Activated naive CD4-positive, alpha-beta T cell treated with anti-CD3 and anti-CD28 coated beads, Interleukin-2, amount 50 U/mL, for 72 hours (primary cell): ENCODE data around the gene MTFMT. TPM values are rescaled to one million over a fixed set of nuclear protein-coding genes. Genes with fewer than 3 reads are reported as not detected.

Experiments used
- ATAC-seq, 2 donors: fragments of 150-1000 bp; cut with Tn5 transposase; 2 replicates each; pipeline ENCODE4 v1.10.0; 2021; ENCODE audit warnings: mild to moderate bottlenecking in 2 of 2, moderate library complexity in 2 of 2
- DNase-seq, 2 donors: peaks; one replicate each; pipeline ENCODE4 v3.0.0; 2021 to 2022; ENCODE audit warnings: low spot score in 2 of 2
- H3K27ac Mint-ChIP-seq, 2 donors: one replicate each; pipeline ENCODE4 v1.8.0; 2022; ENCODE audit warnings: mild to moderate bottlenecking in 2 of 2, mixed read lengths in 2 of 2
- H3K36me3 Mint-ChIP-seq, 2 donors: one replicate each; pipeline ENCODE4 v1.8.0; 2022; ENCODE audit warnings: mixed read lengths in 2 of 2
- H3K9me3 Mint-ChIP-seq, 2 donors: one replicate each; pipeline ENCODE4 v1.8.0; 2022; ENCODE audit warnings: mixed read lengths in 2 of 2
- total RNA-seq, 2 donors: library from RNA; stranded (reverse); gene quantifications; one replicate each; pipeline ENCODE4 v1.2.3, GENCODE V29; 2022

MTFMT gene
- total RNA-seq, 2 donors from 2014 or later = 15.7 to 17.3 TPM

DNA sequence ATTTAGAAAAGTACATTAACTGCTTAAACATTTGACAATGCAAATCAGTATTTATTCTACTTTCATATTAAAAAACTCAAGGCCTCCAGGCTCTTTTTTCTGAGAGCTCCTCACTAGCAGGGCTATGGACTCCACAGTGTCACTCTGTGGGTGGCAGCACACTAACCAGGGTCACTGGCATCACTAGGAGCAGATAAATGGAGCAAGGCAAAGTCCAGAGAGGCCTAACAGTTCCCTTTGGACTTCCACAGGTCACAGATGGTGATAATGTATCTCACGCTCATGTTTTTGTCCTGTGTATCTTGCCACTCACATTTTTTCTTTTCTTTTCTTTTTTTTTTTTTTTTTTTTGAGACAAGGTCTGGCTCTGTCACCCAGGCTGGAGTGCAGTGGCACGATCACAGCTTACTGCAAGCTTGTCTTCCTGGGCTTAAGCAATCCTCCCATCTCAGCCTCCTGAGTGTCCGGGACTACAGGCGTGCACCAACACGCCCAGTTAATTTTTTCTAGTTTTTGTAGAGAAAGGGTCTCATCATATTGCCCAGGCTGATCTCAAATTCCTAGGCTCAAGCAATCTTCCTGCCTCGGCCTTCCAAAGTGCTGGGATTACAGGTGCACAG lies 47.5 kb downstream of the MTFMT start:
- DNase-seq = no peak
- no peaks in the 10 kb centered on the region for H3K9me3 Mint-ChIP-seq
- H3K27ac Mint-ChIP-seq = peak overlapping the region in 1 of 2 donors; percentile 29
- ATAC-seq = no peak
- peaks cover 6% of the 10 kb centered on the region in 2 donors for H3K36me3 Mint-ChIP-seq

- no peak for ATAC-seq
- H3K27ac Mint-ChIP-seq = no peak overlapping the region
- DNase-seq = no peak
- no peaks in the 10 kb centered on the region for H3K9me3 Mint-ChIP-seq
- H3K36me3 Mint-ChIP-seq = peaks cover 0 to 6% of the 10 kb centered on the region in 2 donors
These were observed 50.2 kb downstream of the MTFMT start for GRCh38 chr15:64979252-64979710.

- ATAC-seq = peak in 1 of 2 donors; percentile 58
- H3K36me3 Mint-ChIP-seq = peaks cover 0 to 6% of the 10 kb centered on the region in 2 donors
These were observed 54.0 kb downstream of the MTFMT start for GRCh38 chr15:64975390-64975789.

DNA sequence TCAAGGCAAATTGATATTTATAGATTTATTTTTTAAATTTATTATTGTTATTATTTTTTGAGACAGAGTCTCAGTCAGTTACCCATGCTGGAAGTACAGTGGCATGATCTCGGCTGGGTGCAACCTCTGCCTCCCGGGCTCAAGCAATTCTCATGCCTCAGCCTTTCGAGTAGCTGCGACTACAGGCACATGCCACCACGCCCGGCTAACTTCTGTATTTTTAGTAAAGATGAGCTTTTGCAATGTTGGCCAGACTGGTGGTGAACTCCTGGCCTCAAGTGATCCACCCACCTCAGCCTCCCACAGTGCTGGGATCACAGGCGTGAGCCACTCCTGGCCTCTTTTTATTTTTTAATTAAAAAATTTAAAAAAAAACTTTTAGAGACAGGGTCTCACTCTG lies 58.7 kb downstream of the MTFMT start:
- no peaks in the 10 kb centered on the region for H3K36me3 Mint-ChIP-seq
- no peaks in the 10 kb centered on the region for H3K9me3 Mint-ChIP-seq
- H3K27ac Mint-ChIP-seq = no peak overlapping the region

More at GRCh38 chr15:64975390-64975789, 54.0 kb downstream of the MTFMT start:
- Mint-ChIP-seq H3K27ac (peak overlapping the region in 1 of 2 donors; percentile 30), H3K9me3 (no peaks in the 10 kb centered on the region)
- DNase-seq = no peak

GRCh38 chr15:64969401-64969800 lies 60.0 kb downstream of the MTFMT start:
- DNase-seq = no peak
- H3K9me3 Mint-ChIP-seq = no peaks in the 10 kb centered on the region
- peaks cover 1 to 10% of the 10 kb centered on the region in 2 donors for H3K36me3 Mint-ChIP-seq
- no peak for ATAC-seq
- H3K27ac Mint-ChIP-seq = no peak overlapping the region

More for the DNA sequence above, 58.7 kb downstream of the MTFMT start:
- no peak for DNase-seq
- ATAC-seq = no peak

GRCh38 chr15:64961013-64961412 lies 68.4 kb downstream of the MTFMT start:
- Mint-ChIP-seq H3K36me3 (peaks cover 17 to 25% of the 10 kb centered on the region in 2 donors), H3K27ac (peak overlapping the region in 1 of 2 donors; percentile 80), H3K9me3 (no peaks in the 10 kb centered on the region)
- DNase-seq (no peak), ATAC-seq (no peak)

- Mint-ChIP-seq H3K9me3 (no peaks in the 10 kb centered on the region), H3K27ac (peak overlapping the region in 1 of 2 donors; percentile 72)
- no peak for ATAC-seq
These were observed 69.3 kb downstream of the MTFMT start for GRCh38 chr15:64960153-64960552.

DNA sequence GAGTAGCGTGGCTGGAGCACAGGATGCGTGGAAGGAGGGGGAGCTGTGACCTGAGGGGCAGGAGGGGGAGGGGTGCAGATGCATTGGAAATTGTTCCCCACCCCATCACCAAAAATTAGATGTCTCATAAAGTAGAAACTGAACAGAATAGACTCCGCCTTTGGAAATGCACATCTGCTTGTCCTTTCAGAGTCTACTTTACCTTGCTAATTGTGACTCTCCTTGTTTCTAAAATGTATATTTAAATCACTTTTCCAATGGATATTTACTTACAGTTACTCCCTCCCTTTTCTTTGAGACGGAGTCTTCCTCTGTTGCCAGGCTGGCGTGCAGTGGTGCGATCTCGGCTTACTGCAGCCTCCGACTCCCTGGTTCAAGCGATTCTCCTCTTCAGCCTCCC lies 70.3 kb downstream of the MTFMT start:
- Mint-ChIP-seq H3K27ac (no peak overlapping the region), H3K36me3 (peaks cover 13 to 19% of the 10 kb centered on the region in 2 donors), H3K9me3 (peaks cover 3 to 7% of the 10 kb centered on the region in 2 donors)
- DNase-seq = no peak
- ATAC-seq = no peak

More at GRCh38 chr15:64960153-64960552, 69.3 kb downstream of the MTFMT start:
- no peak for DNase-seq
- peaks cover 17 to 26% of the 10 kb centered on the region in 2 donors for H3K36me3 Mint-ChIP-seq

GRCh38 chr15:64954395-64954794 lies 75.0 kb downstream of the MTFMT start:
- H3K9me3 Mint-ChIP-seq = peaks cover 7 to 27% of the 10 kb centered on the region in 2 donors
- peaks cover 0 to 7% of the 10 kb centered on the region in 2 donors for H3K36me3 Mint-ChIP-seq

DNA sequence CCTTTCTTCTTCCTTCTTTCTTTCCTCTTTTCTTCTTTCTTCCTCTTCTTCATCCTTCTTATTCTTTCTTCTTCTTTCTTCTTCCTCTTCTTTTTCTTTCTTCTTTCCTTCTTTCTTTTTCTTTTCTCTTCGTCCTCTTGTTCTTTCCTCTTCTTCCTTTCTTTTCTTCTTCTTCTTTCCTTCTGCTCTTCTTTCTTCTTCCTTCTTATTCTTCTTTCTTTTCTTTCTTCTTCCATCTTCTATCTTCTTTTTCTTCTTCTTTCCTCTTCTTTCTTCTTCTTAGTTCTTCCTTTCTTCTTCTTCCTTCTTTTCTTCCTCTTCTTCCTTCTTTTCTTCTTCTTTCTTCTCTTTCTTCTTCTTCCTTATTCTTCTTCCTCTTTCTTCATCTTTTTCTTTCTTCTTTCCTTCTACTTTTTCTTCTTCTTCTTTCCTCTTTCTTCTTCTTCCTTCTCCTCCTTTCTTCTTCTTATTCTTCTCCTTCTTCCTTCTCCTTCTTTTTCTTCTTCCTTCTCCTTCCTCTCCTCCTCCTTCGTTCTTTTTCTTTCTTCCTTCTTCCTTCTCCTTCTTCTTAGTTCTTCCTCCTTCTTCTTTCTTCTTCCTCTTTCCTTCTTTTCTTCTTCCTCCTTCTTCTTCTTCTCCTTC lies 77.5 kb downstream of the MTFMT start:
- H3K27ac Mint-ChIP-seq = peak overlapping the region in 1 of 2 donors; percentile 86
- peaks cover 7 to 27% of the 10 kb centered on the region in 2 donors for H3K9me3 Mint-ChIP-seq
- H3K36me3 Mint-ChIP-seq = peaks cover 0 to 7% of the 10 kb centered on the region in 2 donors
- DNase-seq (no peak), ATAC-seq (no peak)

More at GRCh38 chr15:64954395-64954794, 75.0 kb downstream of the MTFMT start:
- ATAC-seq = no peak
- no peak for DNase-seq
- H3K27ac Mint-ChIP-seq = peak overlapping the region; percentile 48 to 86

Other genes starting within 250 kb of the MTFMT start
- 10 to 100 TPM; 47.5 to 56.0 TPM for gene PIF1, start 204.0 kb downstream of the MTFMT start, total RNA-seq
- gene PLEKHO2, start 187.7 kb downstream of the MTFMT start, total RNA-seq = 10 to 100 TPM; 13.7 to 16.1 TPM
- 1 to 10 TPM; 3.8 to 8.9 TPM for gene ANKDD1A, start 117.7 kb downstream of the MTFMT start, total RNA-seq
- gene SPG21, start 39.7 kb downstream of the MTFMT start, total RNA-seq = 10 to 100 TPM; 67.1 to 90.4 TPM
- gene SLC51B, start 15.7 kb upstream of the MTFMT start, total RNA-seq = not detected
- gene RASL12, start 38.4 kb upstream of the MTFMT start, total RNA-seq = not detected
- gene KBTBD13, start 47.1 kb upstream of the MTFMT start, total RNA-seq = not detected
- 1 to 10 TPM; 2.2 to 4.8 TPM for gene UBAP1L, start 85.6 kb upstream of the MTFMT start, total RNA-seq
- gene PDCD7, start 104.2 kb upstream of the MTFMT start, total RNA-seq = 10 to 100 TPM; 34.2 to 36.6 TPM
- gene CLPX, start 155.7 kb upstream of the MTFMT start, total RNA-seq = 10 to 100 TPM; 66.6 to 84.1 TPM
- gene CILP, start 181.8 kb upstream of the MTFMT start, total RNA-seq = under 1 TPM in 1 of 2 donors, not detected in 1; 0.04 TPM